PFSK-1 (cell line): ENCODE data around the gene KRTAP5-7.

Source experiments
- FOXP2 ChIP-seq: optimal IDR thresholded peaks from 2 replicates; pipeline ENCODE3; 2011; ENCODE audit warnings: borderline replicate concordance, control low read depth, inconsistent platforms; ENCODE audit not compliant: insufficient read depth; ENCODE audit errors: extremely low read length, extremely low read depth
- POLR2AphosphoS5 ChIP-seq: IDR thresholded peaks from 2 replicates; pipeline ENCODE4 v1.6.1; 2012; ENCODE audit warnings: low read depth, mild to moderate bottlenecking, control low read depth, low read length, moderate library complexity
- REST ChIP-seq, 2 experiments: IDR thresholded peaks; 2 replicates each; pipeline versions ENCODE4 v1.6.1 to v1.8.0; 2011 to 2012; ENCODE audit warnings: low read depth in 2 of 2, low read length in 2 of 2, control low read depth in 1 of 2, inconsistent platforms in 1 of 2, mild to moderate bottlenecking in 1 of 2, moderate library complexity in 1 of 2; ENCODE audit not compliant: insufficient read depth in 1 of 2
- SIN3A ChIP-seq: IDR thresholded peaks from 2 replicates; pipeline ENCODE4 v1.6.1; 2012; ENCODE audit warnings: mild to moderate bottlenecking, low read length, moderate library complexity, borderline replicate concordance; ENCODE audit not compliant: insufficient read depth
- TAF1 ChIP-seq: IDR thresholded peaks from 2 replicates; pipeline ENCODE4 v1.6.1; 2012; ENCODE audit warnings: low read length, control low read depth, borderline replicate concordance; ENCODE audit not compliant: insufficient read depth

The KRTAP5-7 gene

DNA sequence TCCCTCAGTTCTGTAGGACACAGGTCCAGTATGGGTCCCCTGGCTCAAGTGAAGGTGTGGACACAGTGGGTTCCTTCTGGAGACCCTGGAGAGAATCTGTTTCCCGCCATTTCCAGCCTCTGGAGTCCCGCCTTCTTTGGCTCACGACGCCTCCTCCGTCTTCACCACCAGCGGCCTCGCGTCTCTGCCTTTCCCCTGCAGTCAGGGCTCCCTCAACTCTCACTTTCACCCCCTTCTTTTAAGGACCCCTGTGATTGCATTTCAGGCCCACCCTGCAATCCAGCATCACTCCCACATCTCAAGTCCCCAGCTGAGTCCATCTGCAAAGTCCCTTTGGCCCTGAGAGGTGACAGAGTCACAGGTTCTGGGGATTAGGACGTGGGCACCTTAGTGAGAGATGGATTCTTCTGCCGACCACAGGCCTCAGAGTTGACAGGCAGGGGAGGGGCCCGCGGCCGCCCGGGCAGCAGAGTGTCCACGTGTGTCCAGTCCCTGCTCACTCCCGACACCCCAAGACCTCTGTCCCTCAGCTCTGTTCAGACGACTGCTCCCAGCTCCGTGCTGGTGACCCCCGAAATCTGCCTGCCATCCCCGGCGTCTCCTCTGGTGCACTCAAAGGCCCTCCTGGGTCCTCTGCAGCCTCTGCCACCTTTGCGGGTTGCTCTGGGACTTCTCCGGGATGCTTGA, 36.9 kb upstream of the KRTAP5-7 start:
- no peak for TF ChIP-seq POLR2AphosphoS5
- TF ChIP-seq FOXP2: no peak
- TF ChIP-seq SIN3A: no peak
- TF ChIP-seq REST (IDR thresholded peaks at IDR 0.05; ENCODE audit: insufficient read depth in 1 of 2, low read depth in 2 of 2, low read length in 2 of 2): no peak
- no peak for TF ChIP-seq TAF1

DNA sequence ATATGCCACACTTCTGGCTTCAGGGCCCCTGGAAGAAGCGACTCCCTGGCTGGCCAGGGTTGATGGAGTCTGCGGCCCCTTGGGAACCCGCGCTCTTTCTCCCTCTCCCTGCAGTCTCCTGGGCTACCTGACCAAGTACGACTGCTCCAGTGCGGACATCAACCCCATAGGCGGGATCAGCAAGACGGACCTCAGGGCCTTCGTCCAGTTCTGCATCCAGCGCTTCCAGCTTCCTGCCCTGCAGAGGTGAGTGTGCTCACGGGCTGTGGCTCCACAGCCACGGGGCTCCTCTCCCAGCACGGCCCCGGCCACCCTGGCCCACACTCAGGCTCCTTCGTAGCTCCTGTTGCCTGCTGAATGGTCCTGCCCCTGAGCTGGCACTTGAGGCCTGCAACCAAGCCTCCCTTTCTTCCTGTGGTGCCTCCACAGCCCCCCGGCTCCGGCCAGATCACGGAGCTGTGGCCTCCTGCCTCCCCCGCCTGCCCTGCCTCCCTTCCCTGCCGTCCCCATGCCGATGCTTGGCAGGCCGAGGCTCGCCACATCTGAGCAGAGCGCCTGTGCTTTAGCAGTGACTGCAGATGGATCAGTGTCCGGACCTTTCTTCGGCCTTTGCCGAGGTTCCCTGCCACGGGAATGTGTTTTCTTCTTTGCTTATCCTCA, 36.2 kb upstream of the KRTAP5-7 start:
- TF ChIP-seq FOXP2: no peak
- TF ChIP-seq TAF1: no peak
- no peak for TF ChIP-seq POLR2AphosphoS5
- no peak for TF ChIP-seq REST (IDR thresholded peaks at IDR 0.05; ENCODE audit: insufficient read depth in 1 of 2, low read depth in 2 of 2, low read length in 2 of 2)
- no peak for TF ChIP-seq SIN3A

DNA sequence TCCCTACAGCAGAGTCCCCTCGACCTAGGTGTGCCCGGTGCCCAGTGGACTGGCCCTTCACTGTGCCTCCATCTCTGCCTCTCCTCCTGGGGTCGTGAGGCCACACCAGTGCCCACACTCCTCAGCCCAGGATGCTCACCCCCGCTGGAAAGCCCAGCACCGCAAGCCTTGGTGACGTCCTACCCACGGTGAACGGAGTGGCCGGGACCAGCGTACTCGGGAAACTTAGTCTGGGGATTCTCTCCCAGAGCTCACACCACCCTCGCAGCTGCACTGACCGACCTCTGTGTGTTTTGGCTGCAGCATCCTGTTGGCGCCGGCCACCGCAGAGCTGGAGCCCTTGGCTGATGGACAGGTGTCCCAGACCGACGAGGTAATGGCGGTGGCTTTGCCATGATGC, 35.5 kb upstream of the KRTAP5-7 start:
- no peak for TF ChIP-seq SIN3A
- TF ChIP-seq TAF1: no peak
- no peak for TF ChIP-seq FOXP2
- TF ChIP-seq POLR2AphosphoS5: no peak
- TF ChIP-seq REST (IDR thresholded peaks at IDR 0.05; ENCODE audit: insufficient read depth in 1 of 2, low read depth in 2 of 2, low read length in 2 of 2): no peak

- TF ChIP-seq REST (IDR thresholded peaks at IDR 0.05; ENCODE audit: insufficient read depth in 1 of 2, low read depth in 2 of 2, low read length in 2 of 2) (no peak), TAF1 (no peak), POLR2AphosphoS5 (no peak), FOXP2 (no peak), SIN3A (no peak)
Measured at GRCh38 chr11:71491940-71492339, 35.1 kb upstream of the KRTAP5-7 start.
